GM19239 (cell line): ENCODE data around the gene DCP2.

Experiments
- DNase-seq: peaks from one replicate; pipeline ENCODE4 v3.0.0; 2011; ENCODE audit warnings: low spot score; ENCODE audit not compliant: insufficient read length
- FAIRE-seq: peaks from 2 replicates; lab custom pipeline; 2011; peaks lifted over from hg19 to GRCh38; lab: Jason Lieb, UNC

Gene DCP2

DNA sequence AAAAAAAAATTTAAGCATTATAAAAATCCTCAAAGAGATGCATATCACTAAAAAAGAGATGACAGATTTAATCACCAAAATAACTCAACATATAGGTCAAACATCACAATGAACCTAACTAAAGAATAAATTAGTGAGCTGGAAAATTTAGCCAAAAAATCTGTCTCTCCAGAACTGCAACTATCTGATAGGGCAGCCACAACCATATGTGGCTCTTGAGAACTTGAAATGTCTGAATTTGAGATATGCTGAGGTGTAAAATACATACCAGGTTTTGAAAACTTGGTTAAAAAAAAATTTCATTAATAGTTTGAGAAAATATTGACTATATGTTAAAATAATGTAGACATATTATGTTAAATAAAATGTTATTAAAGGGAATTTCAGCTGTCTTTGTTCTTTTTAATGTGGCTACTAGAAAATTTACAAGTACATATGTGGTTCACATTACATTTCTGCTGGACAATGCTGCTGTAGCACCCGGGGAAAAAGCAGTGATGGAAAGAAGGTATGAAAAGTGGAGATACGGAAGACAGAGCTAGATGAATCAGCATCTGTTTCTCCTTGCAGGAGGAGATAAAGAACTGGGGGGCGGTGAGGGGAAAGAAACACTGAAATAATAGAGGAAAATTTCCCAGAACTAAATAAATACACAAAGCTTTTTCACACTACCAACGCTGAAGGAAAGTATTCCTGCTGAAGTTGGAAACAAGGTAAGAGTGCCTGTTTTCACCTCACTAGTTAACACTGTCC lies 66.1 kb downstream of the DCP2 start:
- no peak for DNase-seq

GRCh38 chr5:113043491-113043931 lies 66.9 kb downstream of the DCP2 start:
- no peak for DNase-seq
- FAIRE-seq: no peak

More for the DNA sequence above, 66.1 kb downstream of the DCP2 start:
- FAIRE-seq: no peak

- FAIRE-seq (no peak), DNase-seq (no peak)
Measured at GRCh38 chr5:113044776-113045465, 68.3 kb downstream of the DCP2 start.

DNA sequence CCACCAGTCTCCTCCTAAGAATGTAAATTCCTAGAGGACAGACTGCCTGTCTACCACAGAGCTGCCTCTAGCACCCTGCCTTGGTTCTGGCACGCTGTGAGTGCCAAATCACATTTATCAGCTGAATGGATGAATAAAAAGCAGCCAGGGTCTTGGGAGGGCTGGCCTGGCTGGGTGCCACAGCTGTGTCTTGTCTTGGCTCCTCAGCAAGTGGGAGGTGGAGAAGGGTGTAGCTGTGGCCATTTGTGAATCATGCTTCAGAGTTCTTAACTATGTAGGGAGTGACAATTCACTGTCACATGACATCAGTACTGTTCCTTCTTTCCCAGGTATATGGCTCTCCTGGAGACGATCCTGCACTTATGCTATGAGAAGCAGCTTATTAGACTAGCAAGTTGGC lies 70.6 kb downstream of the DCP2 start:
- DNase-seq (no peak), FAIRE-seq (no peak)

- peak; percentile 76 for FAIRE-seq
- peak; percentile 23 for DNase-seq
Measured at GRCh38 chr5:113047733-113048652, 71.4 kb downstream of the DCP2 start.

DNA sequence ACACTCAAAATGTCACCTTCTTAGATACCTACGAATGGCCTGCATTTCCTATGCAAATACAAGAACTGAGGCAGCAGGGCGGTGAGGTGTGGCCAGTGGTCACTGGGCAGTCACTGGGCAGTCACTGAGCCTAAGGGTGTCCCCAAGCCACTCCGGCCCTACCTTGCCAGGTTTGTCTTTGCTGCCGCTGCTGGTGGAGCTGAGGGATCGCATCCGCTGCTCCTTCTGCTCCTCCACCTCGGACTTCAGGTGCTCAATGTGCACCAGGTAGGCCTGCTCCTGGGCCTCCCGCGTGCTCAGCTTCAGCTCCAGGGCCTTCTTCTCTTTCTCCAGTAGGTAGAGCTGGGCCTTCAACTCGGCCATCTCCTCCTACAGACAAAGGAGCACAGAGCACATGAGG lies 72.3 kb downstream of the DCP2 start:
- no peak for FAIRE-seq
- DNase-seq: no peak

DNA sequence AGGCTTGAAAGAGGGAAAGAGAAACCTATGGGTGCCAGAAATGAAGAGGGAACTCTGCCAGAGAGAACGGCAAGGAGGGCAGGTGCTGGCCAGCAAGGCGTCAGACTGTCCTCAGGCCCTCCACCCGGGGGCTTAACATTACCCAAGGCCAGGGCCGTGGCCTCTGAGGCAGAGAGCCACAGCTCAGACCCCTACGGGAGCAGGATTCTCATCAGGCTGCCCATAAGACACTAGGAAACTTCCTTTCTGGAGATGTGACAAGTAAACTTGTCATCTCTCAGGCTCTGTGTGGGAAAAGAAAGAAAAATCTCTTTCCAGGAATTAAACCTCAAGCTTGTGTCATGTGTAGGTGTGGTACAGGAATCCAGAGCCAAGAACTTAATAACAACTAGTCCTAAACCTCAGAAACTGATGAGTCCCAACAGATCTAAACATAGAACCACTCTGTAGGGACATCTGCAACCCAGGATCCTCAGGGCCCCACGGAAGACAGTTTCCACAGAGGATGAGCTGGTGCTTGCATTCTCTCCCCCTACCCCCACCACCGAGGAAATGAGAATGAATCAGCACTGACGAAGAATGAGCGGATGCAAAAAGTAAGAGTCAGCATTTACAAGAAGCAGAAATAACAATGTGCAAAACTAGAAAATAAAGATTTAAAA lies 74.3 kb downstream of the DCP2 start:
- DNase-seq (no peak), FAIRE-seq (no peak)

- no peak for FAIRE-seq
- DNase-seq: no peak
Measured at GRCh38 chr5:113052041-113052795, 75.6 kb downstream of the DCP2 start.

GRCh38 chr5:113053511-113053995 lies 77.0 kb downstream of the DCP2 start:
- no peak for DNase-seq
- no peak for FAIRE-seq

DNA sequence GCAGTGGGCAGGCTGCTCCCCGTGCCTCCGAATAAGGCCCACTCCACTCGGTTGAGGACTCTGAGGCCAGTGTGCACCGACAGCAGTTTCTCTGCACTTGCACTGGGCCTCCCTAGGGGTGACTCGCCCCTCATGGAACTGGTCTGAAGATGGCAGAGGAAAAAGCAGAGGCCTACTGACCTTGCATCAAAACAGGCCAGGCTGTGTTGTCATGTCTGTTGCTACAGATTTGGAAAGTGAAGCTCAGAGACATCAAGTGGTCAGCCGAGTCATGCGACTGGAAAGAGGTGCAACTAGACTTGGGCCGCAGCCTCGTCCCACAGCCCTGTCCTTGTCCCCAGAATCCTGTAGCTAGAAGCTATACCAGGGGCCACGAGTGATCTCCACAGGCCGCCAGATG lies 78.3 kb downstream of the DCP2 start:
- FAIRE-seq: no peak
- DNase-seq: no peak

GRCh38 chr5:113056988-113057387 lies 80.4 kb downstream of the DCP2 start:
- no peak for DNase-seq
- no peak for FAIRE-seq

DNA sequence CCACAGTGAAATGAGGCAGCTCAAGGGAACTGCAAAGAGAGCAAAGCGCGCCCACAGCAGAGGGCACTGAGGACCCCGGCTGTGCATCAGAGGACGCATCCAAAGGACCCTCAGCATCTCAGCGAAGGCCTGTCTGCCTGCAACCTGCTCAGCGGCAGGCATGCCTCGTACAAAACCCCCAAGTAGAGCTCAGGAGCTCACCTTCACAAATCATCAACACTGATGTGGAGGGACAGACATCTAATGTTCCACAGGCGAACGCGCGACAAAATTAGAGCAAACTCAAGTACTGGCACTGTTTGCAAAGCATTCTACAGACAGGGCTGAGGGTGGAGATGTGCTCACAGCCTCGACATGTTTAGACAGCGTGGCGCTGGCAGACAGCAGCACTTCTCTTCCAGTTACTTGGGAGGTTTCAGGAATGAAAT lies 81.0 kb downstream of the DCP2 start:
- FAIRE-seq (no peak), DNase-seq (no peak)

- DNase-seq: no peak
- no peak for FAIRE-seq
Measured at GRCh38 chr5:113058269-113058668, 81.7 kb downstream of the DCP2 start.

- DNase-seq (no peak), FAIRE-seq (no peak)
Measured at GRCh38 chr5:113058706-113059226, 82.2 kb downstream of the DCP2 start.

GRCh38 chr5:113059232-113060040 lies 82.8 kb downstream of the DCP2 start:
- no peak for DNase-seq
- FAIRE-seq: no peak

GRCh38 chr5:113060408-113061025 lies 83.9 kb downstream of the DCP2 start:
- DNase-seq (no peak), FAIRE-seq (no peak)

- FAIRE-seq (no peak), DNase-seq (no peak)
Measured at GRCh38 chr5:113061846-113062780, 85.5 kb downstream of the DCP2 start.
